Nephron progenitor cell (in vitro differentiated cells): ENCODE measurements around the gene SLC5A12.

Experiments
- DNase-seq: peaks from one replicate; pipeline ENCODE4 v3.0.0; 2021
- H3K27ac Mint-ChIP-seq: 2 replicates; pipeline ENCODE4 v1.8.0; 2021; ENCODE audit warnings: mild to moderate bottlenecking, moderate library complexity, mixed read lengths
- H3K27me3 Mint-ChIP-seq: 2 replicates; pipeline ENCODE4 v1.8.0; 2021; ENCODE audit warnings: mild to moderate bottlenecking, low read depth, mixed read lengths; ENCODE audit not compliant: poor library complexity
- H3K36me3 Mint-ChIP-seq: 2 replicates; pipeline ENCODE4 v1.8.0; 2021; ENCODE audit warnings: low read depth, mixed read lengths
- H3K4me1 Mint-ChIP-seq: 2 replicates; pipeline ENCODE4 v1.8.0; 2021; ENCODE audit warnings: mixed read lengths
- H3K4me3 Mint-ChIP-seq: 2 replicates; pipeline ENCODE4 v1.8.0; 2021; ENCODE audit warnings: mild to moderate bottlenecking, moderate library complexity, mixed read lengths
- H3K9me3 Mint-ChIP-seq: 2 replicates; pipeline ENCODE4 v1.8.0; 2021; ENCODE audit warnings: mild to moderate bottlenecking, moderate library complexity, mixed read lengths
- CTCF ChIP-seq: fragments of 200-600 bp; sonication (generic); IDR thresholded peaks from 2 replicates; pipeline ENCODE4 v1.5.0; 2021; ENCODE audit warnings: antibody characterized with exemption

SLC5A12 gene

GRCh38 chr11:26715133-26715532, 6.7 kb downstream of the SLC5A12 start:
- H3K9me3 Mint-ChIP-seq, result no peaks in the 10 kb centered on the region
- no peak for DNase-seq
- H3K4me3 Mint-ChIP-seq, result no peak overlapping the region
- no peak for TF ChIP-seq CTCF
- H3K36me3 Mint-ChIP-seq, result no peaks in the 10 kb centered on the region
- no peak overlapping the region for H3K27ac Mint-ChIP-seq
- no peaks in the 10 kb centered on the region for H3K4me1 Mint-ChIP-seq
- H3K27me3 Mint-ChIP-seq, result no peaks in the 10 kb centered on the region

DNA sequence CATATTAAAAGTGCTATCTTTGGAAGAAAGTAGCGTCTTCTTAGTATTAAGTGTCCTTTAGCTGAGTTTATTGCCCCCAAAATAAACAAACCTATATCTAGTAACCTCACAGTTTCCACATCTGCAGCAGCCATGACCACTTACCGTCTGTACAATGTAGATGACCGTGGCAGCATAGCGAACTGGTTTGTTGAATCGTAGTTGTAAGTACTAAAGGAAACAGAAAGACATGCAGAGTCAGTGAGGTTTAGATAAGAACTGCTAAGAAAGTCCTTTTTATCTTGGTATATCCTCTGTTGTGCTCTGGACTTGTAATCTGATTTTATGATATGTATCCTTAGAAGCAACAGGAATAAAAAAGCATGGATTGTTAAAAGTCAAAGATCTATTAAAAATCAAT, 9.4 kb downstream of the SLC5A12 start:
- Mint-ChIP-seq H3K9me3 (no peaks in the 10 kb centered on the region), H3K27ac (no peak overlapping the region), H3K4me1 (no peaks in the 10 kb centered on the region), H3K4me3 (no peak overlapping the region), H3K36me3 (no peaks in the 10 kb centered on the region), H3K27me3 (no peaks in the 10 kb centered on the region)
- DNase-seq, result no peak
- TF ChIP-seq CTCF, result no peak

DNA sequence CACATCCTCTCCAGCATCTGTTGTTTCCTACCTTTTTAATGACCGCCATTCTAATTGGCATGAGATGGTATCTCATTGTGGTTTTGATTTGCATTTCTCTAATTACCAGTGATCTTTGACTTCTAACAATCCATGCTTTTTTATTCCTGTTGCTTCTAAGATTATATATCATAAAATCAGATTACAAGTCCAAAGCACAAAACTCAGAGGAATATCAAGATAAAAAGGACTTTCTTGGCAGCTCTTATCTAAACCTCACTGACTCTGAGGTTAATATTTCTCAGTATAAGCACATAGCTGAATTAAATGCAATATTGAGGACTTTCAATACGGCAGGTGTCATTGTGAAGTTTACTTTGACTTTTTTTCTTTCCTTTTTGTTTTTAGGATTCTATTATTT, 11.4 kb downstream of the SLC5A12 start:
- H3K27me3 Mint-ChIP-seq, result no peaks in the 10 kb centered on the region
- no peak overlapping the region for H3K4me3 Mint-ChIP-seq
- no peaks in the 10 kb centered on the region for H3K36me3 Mint-ChIP-seq
- TF ChIP-seq CTCF, result no peak
- no peak for DNase-seq
- H3K4me1 Mint-ChIP-seq, result no peaks in the 10 kb centered on the region
- no peaks in the 10 kb centered on the region for H3K9me3 Mint-ChIP-seq
- H3K27ac Mint-ChIP-seq, result no peak overlapping the region

GRCh38 chr11:26708736-26709456, 13.0 kb downstream of the SLC5A12 start:
- Mint-ChIP-seq H3K4me3 (no peak overlapping the region), H3K9me3 (no peaks in the 10 kb centered on the region), H3K36me3 (no peaks in the 10 kb centered on the region), H3K27me3 (no peaks in the 10 kb centered on the region), H3K4me1 (no peaks in the 10 kb centered on the region), H3K27ac (no peak overlapping the region)
- DNase-seq, result no peak
- no peak for TF ChIP-seq CTCF

- H3K4me1 Mint-ChIP-seq, result peaks cover 7% of the 10 kb centered on the region
- no peaks in the 10 kb centered on the region for H3K9me3 Mint-ChIP-seq
- no peak for TF ChIP-seq CTCF
- H3K36me3 Mint-ChIP-seq, result no peaks in the 10 kb centered on the region
- H3K27me3 Mint-ChIP-seq, result no peaks in the 10 kb centered on the region
- H3K27ac Mint-ChIP-seq, result no peak overlapping the region
- no peak overlapping the region for H3K4me3 Mint-ChIP-seq
- no peak for DNase-seq
Observed at GRCh38 chr11:26706181-26706580, 15.7 kb downstream of the SLC5A12 start.

DNA sequence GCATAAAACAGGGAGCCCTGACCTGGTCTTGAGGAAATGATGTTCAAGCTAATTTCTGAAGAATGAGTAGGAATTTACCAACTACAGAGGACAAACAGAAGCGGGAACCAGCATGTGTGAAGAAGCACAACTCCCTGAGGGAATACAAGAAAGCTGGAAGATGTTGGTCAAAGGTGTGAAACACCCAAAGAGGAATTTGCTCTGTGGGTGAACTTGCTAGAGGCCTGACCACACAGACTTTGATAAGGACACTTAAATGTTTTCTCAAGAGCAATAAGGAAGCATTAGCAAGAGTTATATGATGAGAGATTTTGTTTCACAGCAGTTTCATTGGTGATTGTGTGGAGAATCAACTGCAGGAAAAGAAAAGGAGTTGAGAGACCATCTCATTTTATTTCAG, 17.6 kb downstream of the SLC5A12 start:
- H3K9me3 Mint-ChIP-seq, result no peaks in the 10 kb centered on the region
- no peak overlapping the region for H3K27ac Mint-ChIP-seq
- H3K27me3 Mint-ChIP-seq, result no peaks in the 10 kb centered on the region
- peaks cover 14% of the 10 kb centered on the region for H3K4me1 Mint-ChIP-seq
- no peak for DNase-seq
- no peak overlapping the region for H3K4me3 Mint-ChIP-seq
- TF ChIP-seq CTCF, result no peak
- H3K36me3 Mint-ChIP-seq, result no peaks in the 10 kb centered on the region
